Prostate gland (tissue), 2 donors: Measurements from ENCODE around the gene FAM181B. TPM values are rescaled to one million over a fixed set of nuclear protein-coding genes. Genes with fewer than 3 reads are reported as not detected.

Experiments
- DNase-seq: peaks from one replicate; pipeline ENCODE4 v3.0.0-alpha.2; 2019; ENCODE audit warnings: low spot score
- H3K27ac ChIP-seq, 2 donors: fragments of 200-600 bp; sonication (generic); 2 replicates each; pipeline ENCODE4 v1.5.1; 2017 to 2019
- H3K27me3 ChIP-seq: fragments of 200-600 bp; sonication (generic); replicated peaks from 2 replicates; pipeline ENCODE4 v1.5.1; 2019; ENCODE audit not compliant: insufficient read depth
- H3K36me3 ChIP-seq, 2 donors: fragments of 200-600 bp; sonication (generic); 1 replicate in 1 of 2; 2 replicates in 1 of 2; pipeline versions ENCODE4 v1.5.1 to v1.8.1; 2017 to 2019
- H3K4me1 ChIP-seq: fragments of 200-600 bp; sonication (generic); replicated peaks from 2 replicates; pipeline ENCODE4 v1.5.1; 2019
- H3K4me3 ChIP-seq, 2 donors: fragments of 200-600 bp; sonication (generic); 2 replicates each; pipeline ENCODE4 v1.5.1; 2017 to 2019
- H3K9me3 ChIP-seq: fragments of 200-600 bp; sonication (generic); 2 replicates; pipeline ENCODE4 v1.5.1; 2017
- CTCF ChIP-seq, 4 experiments: fragments of 200-600 bp in 2 of 4; fragments of 450-650 bp in 2 of 4; sonication (generic) in 2 of 4; IDR thresholded peaks; 1 replicate in 3 of 4; 2 replicates in 1 of 4; pipeline ENCODE4 v1.5.1; 2016 to 2019; ENCODE audit warnings: antibody characterized with exemption in 4 of 4, mild to moderate bottlenecking in 2 of 4, moderate library complexity in 2 of 4
- POLR2A ChIP-seq: fragments of 450-650 bp; IDR thresholded peaks from one replicate; pipeline ENCODE4 v1.6.1; 2016; ENCODE audit warnings: antibody characterized with exemption, mild to moderate bottlenecking
- POLR2AphosphoS5 ChIP-seq: sonication (generic); formaldehyde crosslinking; IDR thresholded peaks from one replicate; pipeline ENCODE4 v1.6.1; 2017; ENCODE audit warnings: antibody characterized with exemption
- WGBS: methylation state at CpG from one replicate; pipeline ENCODE4 v1.1.5; 2018; 5-methylcytosine and 5-hydroxymethylcytosine counted together
- intact Hi-C: fragments of 100-400 bp; cut with DNase I; formaldehyde crosslinking; loops from one replicate; pipeline ENCODE4 v1.14.2; 2022
- total RNA-seq, 2 donors: library from RNA; depleted of rRNA; stranded (reverse); fragments of >200 nt; gene quantifications; one replicate each; pipeline ENCODE4 v1.1.0, GENCODE V29; 2016

The FAM181B gene
- total RNA-seq, 2 donors from 2014 or later = 0.85 to 2.0 TPM

DNA sequence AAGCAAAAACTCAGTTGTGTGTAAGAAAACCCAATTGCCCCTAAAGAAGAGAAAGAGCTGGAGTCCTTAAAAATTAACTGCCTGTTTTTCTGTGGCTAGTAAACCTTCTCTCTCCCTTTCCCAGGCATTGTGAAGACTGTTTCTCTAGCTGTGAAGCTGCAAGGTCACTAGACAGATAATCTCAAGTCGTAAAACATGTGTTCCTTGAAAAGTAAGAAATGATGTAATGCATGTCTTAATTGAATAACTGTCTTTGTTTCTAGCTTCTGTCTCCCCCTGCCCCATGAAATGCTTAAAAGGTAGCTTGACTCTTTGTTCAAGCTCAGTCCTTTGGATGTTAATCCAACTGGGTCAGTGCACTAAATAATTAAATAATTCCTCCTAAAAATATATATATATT lies 29.5 kb upstream of the FAM181B start:
- WGBS = 38% methylated on average over 1 of the region's 1 CpG
- intact Hi-C loops = no loop called here
- Histone ChIP-seq H3K36me3 (no peaks in the 10 kb centered on the region), H3K4me1 (no peaks in the 10 kb centered on the region), H3K27ac (no peak overlapping the region), H3K9me3 (no peaks in the 10 kb centered on the region), H3K27me3 (no peaks in the 10 kb centered on the region), H3K4me3 (no peak overlapping the region)
- DNase-seq = no peak
- TF ChIP-seq CTCF (IDR thresholded peaks at IDR 0.05) (no peak), POLR2AphosphoS5 (no peak), POLR2A (no peak)

DNA sequence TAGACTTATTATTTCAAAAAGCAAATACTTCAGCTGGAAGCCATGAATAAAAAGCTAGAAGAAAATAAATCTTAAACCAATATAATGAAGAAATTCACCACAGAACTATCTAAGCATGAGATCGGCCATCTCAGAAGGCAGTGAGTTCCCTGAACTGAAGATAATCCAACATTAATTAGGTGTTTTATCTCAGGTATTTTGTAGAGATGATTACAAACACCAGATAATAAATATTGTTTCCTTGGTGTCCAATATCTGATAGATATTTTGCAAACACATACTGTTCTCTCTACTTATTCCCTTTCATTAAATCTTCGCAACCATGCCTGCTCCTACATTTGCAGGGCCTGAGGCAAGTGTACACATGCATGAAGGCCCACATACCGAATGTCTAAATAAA lies 26.0 kb upstream of the FAM181B start:
- Histone ChIP-seq H3K36me3 (no peaks in the 10 kb centered on the region), H3K27ac (no peak overlapping the region), H3K9me3 (no peaks in the 10 kb centered on the region), H3K4me1 (no peaks in the 10 kb centered on the region), H3K27me3 (no peaks in the 10 kb centered on the region), H3K4me3 (no peak overlapping the region)
- DNase-seq = no peak
- 84% methylated on average over 3 of the region's 3 CpGs for WGBS
- no peak for TF ChIP-seq POLR2AphosphoS5
- TF ChIP-seq CTCF (IDR thresholded peaks at IDR 0.05) = no peak
- no peak for TF ChIP-seq POLR2A
- intact Hi-C loops = no loop called here

DNA sequence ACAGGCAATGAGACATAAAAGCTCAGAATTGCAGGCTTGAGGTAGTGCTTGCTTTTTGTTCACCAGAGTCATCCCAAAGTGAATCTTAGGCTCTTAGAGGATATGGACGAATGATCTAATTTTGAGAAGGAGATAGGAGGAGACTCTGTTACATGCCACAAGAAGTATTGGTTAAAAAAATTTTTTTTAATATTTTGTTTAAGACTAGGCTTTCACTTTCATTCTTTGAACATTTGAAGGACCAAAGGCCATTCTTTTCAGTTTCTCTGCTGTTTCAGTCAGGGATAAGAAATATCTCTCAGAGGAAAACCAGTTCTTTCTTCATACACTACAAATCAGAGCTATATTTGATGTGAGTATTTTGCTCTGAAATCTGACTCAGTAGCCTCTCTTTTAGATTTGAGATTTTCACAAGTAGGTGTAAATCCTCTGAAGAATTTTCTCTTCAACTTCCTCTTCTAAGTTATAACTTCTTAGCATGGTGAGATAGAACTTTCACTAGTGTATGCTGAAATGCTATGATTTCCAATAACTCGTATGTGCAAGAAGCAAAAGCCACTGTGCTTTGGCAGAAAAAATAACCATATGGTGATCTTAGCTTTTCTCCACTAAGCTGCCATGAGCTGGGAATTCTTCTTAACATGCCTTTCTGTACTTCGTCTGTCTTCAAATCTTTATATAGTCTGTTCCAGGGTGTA lies 24.1 kb upstream of the FAM181B start:
- no peaks in the 10 kb centered on the region for H3K4me1 ChIP-seq
- intact Hi-C loops = no loop called here
- no peak overlapping the region for H3K27ac ChIP-seq
- H3K27me3 ChIP-seq = no peaks in the 10 kb centered on the region
- WGBS = 70% methylated on average over 3 of the region's 3 CpGs
- H3K4me3 ChIP-seq = no peak overlapping the region
- no peak for DNase-seq
- no peaks in the 10 kb centered on the region for H3K9me3 ChIP-seq
- no peaks in the 10 kb centered on the region for H3K36me3 ChIP-seq
- TF ChIP-seq POLR2A = no peak
- no peak for TF ChIP-seq CTCF (IDR thresholded peaks at IDR 0.05)
- TF ChIP-seq POLR2AphosphoS5 = no peak

DNA sequence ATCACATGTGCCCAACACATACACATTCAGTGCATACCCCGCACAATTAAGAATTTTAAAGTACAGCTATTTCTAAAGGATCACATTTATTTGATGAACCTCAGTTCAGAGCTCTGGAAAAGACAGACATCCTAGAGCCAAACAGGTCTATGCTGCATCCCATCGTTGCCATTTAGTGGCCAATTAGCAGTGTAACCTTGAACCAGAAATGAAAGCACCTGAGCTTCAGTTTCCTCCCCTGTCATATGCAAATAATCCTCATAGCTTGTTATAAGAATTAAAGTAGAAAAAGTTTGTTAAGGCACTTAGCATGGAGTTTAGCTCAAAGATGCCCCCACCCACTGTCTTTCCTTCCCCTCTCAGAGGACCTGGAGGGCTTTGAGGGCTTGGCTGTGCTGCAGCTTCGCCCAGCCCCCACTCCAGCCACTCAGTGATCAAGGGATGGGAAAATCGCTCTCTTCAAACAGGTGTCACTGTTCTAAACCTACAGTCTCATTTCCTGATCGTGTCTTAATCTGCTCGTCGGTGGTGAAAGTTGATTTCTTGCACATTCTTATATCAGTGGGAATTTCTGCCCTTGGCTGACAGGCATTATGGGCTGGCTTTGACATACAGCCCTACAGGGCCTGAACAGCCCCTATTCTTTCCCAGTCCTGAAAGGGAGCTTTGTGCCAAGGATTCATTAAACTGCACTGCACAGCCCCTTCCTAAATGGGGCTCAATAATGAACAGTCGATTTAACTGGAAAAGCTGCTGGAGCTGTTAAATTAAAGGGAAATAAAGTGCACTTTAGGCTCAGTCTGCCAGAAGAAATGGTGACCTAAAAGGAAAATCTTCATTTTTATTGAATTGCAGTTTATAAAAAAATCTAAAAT lies 23.3 kb upstream of the FAM181B start:
- no peak for TF ChIP-seq CTCF (IDR thresholded peaks at IDR 0.05)
- TF ChIP-seq POLR2AphosphoS5 = no peak
- TF ChIP-seq POLR2A = no peak
- intact Hi-C loops = no loop called here
- Histone ChIP-seq H3K36me3 (no peaks in the 10 kb centered on the region), H3K27me3 (no peaks in the 10 kb centered on the region), H3K4me3 (no peak overlapping the region), H3K4me1 (no peaks in the 10 kb centered on the region), H3K9me3 (no peaks in the 10 kb centered on the region), H3K27ac (no peak overlapping the region)
- 56% methylated on average over 8 of the region's 8 CpGs for WGBS
- no peak for DNase-seq
